NK-92 (cell line): ENCODE measurements around the gene DHRS2.
"Not testable (repeated sequence)": the region's sequence is repeated elsewhere in the genome, so short reads cannot be mapped to it uniquely, and the experiment has no call there.

Experiments used
- DNase-seq: peaks from one replicate; lab custom pipeline; 2025; ENCODE audit not compliant: unreplicated experiment; lab: John Stamatoyannopoulos, UW

DHRS2 gene

GRCh38 chr14:23632461-23633159, 3.6 kb upstream of the DHRS2 start:
- DNase-seq: no peak

- no peak for DNase-seq
Measured at GRCh38 chr14:23633160-23633701, 2.9 kb upstream of the DHRS2 start.

GRCh38 chr14:23634698-23635412, 1.3 kb upstream of the DHRS2 start:
- DNase-seq: not testable (repeated sequence)

- DNase-seq: not testable (repeated sequence)
Measured at GRCh38 chr14:23637312-23637654, 1.1 kb downstream of the DHRS2 start.

- not testable (repeated sequence) for DNase-seq
Measured at GRCh38 chr14:23637655-23638413, 1.7 kb downstream of the DHRS2 start.

- DNase-seq: no peak
Measured at GRCh38 chr14:23638414-23639047, 2.4 kb downstream of the DHRS2 start.

GRCh38 chr14:23639048-23639890, 3.1 kb downstream of the DHRS2 start:
- DNase-seq: no peak

GRCh38 chr14:23639891-23640523, 3.8 kb downstream of the DHRS2 start:
- DNase-seq: no peak

- DNase-seq: no peak
Measured at GRCh38 chr14:23640524-23641141, 4.5 kb downstream of the DHRS2 start.

- no peak for DNase-seq
Measured at GRCh38 chr14:23641180-23641914, 5.2 kb downstream of the DHRS2 start.

- no peak for DNase-seq
Measured at GRCh38 chr14:23641915-23642588, 5.9 kb downstream of the DHRS2 start.

- DNase-seq: no peak
Measured at GRCh38 chr14:23643533-23644194, 7.5 kb downstream of the DHRS2 start.

- DNase-seq: no peak
Measured at GRCh38 chr14:23644195-23644918, 8.2 kb downstream of the DHRS2 start.

GRCh38 chr14:23644919-23645336, 8.8 kb downstream of the DHRS2 start:
- no peak for DNase-seq

- DNase-seq: no peak
Measured at GRCh38 chr14:23645504-23645811, 9.3 kb downstream of the DHRS2 start.

GRCh38 chr14:23645812-23646647, 9.9 kb downstream of the DHRS2 start:
- no peak for DNase-seq
